ENCODE data around the gene CD99. TPM values are rescaled to one million over a fixed set of nuclear protein-coding genes. Genes with fewer than 3 reads are reported as not detected.

CD99 gene
- total RNA-seq, 2 donors from 2014 or later, result 234 to 282 TPM

DNA sequence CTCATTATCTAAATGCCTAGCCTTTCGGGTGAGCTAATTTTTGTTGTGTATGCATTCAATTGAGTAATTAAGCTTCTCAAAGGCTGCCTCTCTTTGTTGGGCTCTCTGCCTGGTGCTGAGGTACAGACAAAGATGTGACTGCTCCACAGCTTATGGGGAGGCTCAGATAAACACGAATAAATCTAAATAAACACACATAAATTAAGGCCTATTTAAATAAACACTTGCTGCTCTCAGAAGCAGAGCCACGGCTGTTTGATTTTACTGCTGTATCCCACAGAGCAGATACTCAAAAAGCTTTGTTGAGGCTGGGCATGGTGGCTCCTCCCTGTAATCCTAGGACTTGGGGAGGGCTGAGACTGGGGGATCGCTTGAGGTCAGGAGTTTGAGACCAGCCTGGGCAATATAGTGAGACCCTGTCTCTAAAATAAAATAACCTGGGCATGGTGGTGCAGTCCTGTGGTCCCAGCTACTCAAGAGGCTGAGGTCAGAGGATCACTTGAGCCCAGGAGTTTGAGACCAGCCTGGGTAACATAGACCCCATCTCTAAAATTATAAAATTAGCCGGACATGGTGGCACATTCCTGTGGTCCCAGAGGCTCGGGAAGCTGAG lies 8.4 kb upstream of the CD99 start:
- Histone ChIP-seq H3K9me3 (no peaks in the 10 kb centered on the region), H3K27ac (no peak overlapping the region), H3K4me1 (peaks cover 0 to 2% of the 10 kb centered on the region in 2 donors), H3K4me3 (no peak overlapping the region), H3K27me3 (no peaks in the 10 kb centered on the region), H3K36me3 (no peaks in the 10 kb centered on the region)
- TF ChIP-seq, protein P1, sequence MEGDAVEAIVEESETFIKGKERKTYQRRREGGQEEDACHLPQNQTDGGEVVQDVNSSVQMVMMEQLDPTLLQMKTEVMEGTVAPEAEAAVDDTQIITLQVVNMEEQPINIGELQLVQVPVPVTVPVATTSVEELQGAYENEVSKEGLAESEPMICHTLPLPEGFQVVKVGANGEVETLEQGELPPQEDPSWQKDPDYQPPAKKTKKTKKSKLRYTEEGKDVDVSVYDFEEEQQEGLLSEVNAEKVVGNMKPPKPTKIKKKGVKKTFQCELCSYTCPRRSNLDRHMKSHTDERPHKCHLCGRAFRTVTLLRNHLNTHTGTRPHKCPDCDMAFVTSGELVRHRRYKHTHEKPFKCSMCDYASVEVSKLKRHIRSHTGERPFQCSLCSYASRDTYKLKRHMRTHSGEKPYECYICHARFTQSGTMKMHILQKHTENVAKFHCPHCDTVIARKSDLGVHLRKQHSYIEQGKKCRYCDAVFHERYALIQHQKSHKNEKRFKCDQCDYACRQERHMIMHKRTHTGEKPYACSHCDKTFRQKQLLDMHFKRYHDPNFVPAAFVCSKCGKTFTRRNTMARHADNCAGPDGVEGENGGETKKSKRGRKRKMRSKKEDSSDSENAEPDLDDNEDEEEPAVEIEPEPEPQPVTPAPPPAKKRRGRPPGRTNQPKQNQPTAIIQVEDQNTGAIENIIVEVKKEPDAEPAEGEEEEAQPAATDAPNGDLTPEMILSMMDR (IDR thresholded peaks at IDR 0.05), result no peak
- DNase-seq (ENCODE audit: low spot score), result no peak

DNA sequence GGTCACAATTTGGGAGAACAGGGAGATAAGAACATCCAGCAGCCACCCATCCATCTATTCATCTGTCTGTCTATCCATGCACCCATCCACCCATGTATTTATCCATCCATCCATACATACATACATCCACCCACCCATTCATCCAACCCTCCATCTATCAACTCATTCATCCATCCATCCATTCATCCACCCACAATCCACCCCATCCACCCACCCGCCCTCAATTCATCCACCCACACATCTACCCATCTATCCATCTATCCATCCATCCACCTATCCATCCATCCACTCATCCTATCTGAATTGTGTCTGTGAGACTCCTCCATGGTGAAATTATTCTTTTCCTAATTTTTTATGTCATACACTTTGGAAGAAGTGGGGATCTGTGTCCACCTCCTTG lies 6.8 kb upstream of the CD99 start:
- Histone ChIP-seq H3K36me3 (no peaks in the 10 kb centered on the region), H3K9me3 (no peaks in the 10 kb centered on the region), H3K27ac (no peak overlapping the region), H3K4me1 (no peaks in the 10 kb centered on the region), H3K4me3 (no peak overlapping the region), H3K27me3 (no peaks in the 10 kb centered on the region)
- no peak for DNase-seq (ENCODE audit: low spot score)
- TF ChIP-seq, protein P1 (IDR thresholded peaks at IDR 0.05), result no peak

DNA sequence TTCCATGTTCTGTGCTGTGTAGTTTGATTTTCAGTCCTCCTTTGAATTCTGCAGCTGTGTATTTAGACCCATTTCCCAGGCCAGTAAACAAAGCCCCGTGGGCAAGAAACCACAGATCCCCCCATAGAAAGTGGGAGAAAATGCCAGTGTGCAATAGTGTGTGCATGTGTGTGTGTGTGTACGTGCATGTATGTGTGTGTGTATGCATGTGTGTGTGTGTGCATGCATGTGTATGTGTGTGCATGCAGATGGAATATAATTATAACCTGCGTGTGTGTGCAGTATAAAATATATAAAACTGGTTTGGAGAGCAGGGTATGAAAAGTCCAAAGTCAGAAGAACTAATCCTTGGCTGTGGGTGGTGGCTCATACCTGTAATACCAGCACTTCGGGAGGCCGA lies 5.2 kb upstream of the CD99 start:
- no peak overlapping the region for H3K4me3 ChIP-seq
- H3K36me3 ChIP-seq, result no peaks in the 10 kb centered on the region
- H3K4me1 ChIP-seq, result peaks cover 0 to 7% of the 10 kb centered on the region in 2 donors
- TF ChIP-seq, protein P1 (IDR thresholded peaks at IDR 0.05), result no peak
- no peak overlapping the region for H3K27ac ChIP-seq
- no peaks in the 10 kb centered on the region for H3K9me3 ChIP-seq
- no peaks in the 10 kb centered on the region for H3K27me3 ChIP-seq
- DNase-seq (ENCODE audit: low spot score), result no peak

DNA sequence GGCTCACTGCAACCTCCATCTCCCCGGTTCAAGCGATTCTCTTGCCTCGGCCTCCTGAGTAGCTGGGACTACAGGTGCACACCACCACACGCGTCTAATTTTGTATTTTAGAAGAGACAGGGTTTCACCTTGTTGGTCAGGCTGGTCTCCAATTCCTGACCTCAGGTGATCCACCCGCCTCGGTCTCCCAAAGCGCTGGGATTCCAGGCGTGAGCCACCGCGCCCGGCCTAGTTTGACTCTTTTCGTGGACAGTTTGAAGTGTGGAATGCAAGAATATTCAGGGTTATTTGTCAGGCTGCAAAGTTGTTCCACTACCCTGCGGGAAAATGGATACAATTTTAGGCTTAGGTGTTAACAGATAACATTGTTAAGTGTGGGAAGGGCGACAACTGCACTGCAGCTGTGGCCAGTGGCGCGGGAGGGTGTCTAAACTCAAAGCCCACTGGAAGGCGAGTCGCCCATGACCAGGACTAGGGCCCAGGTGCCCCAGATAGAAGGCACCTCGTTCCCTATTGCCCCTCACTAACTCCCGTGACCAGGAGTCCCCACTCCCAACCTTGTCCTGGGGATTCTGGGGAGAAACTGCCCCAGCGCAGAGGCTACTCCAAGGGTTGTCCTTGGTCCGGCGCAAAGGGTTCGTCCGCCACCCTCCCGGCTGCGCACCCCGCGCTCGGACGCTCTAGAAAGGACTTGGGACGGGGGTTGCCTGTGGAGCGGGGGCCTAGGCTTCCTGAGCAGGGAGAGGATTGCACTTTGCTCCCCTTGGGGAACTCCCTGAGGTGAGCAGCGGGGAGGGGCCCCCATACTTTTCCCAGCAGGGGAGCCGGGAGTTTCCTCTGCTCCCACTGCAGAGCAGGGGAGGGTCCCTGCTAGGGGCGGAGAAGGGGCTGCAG lies 1.1 kb upstream of the CD99 start:
- no peak for DNase-seq (ENCODE audit: low spot score)
- Histone ChIP-seq H3K9me3 (no peaks in the 10 kb centered on the region), H3K36me3 (no peaks in the 10 kb centered on the region), H3K4me3 (peak overlapping the region in 1 of 2 donors; percentile 85), H3K27me3 (no peaks in the 10 kb centered on the region), H3K4me1 (peaks cover 0 to 33% of the 10 kb centered on the region in 2 donors), H3K27ac (peak overlapping the region; percentile 18 to 88)
- TF ChIP-seq, protein P1 (IDR thresholded peaks at IDR 0.05), result no peak

DNA sequence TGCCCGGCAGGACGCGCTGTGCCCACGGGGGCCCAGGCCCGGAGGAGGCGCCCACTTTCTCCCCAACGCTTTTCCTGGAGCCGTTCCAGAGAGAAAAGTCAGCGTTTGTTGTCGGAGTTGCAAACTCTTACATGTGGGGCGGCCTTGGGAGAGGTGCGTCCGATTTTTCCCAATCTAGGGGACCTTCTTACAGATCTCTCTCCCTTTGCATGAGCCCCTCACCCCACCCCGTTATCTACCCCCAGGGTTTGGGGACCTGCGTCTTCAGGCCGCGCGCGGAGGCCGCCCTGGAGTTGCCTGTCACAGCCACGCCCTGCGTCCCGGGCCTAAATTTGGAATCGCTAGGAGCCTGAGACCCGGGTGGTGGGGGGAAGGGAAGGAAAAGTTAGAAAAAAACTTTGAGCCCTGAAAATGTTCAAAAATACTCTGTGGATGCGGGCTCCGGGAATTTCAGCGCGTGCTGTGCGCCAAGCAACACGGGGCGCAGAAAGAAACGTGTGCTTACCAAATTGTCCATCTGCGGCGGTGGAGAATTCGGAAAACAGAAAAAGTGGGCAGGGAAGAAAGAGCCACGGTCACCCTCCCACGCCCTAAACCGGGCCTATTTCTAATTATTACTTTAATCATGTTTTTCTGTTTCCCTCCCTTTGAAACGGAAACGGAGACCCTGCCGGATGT lies 587 bp downstream of the CD99 start:
- DNase-seq (ENCODE audit: low spot score), result no peak
- Histone ChIP-seq H3K27me3 (no peaks in the 10 kb centered on the region), H3K9me3 (no peaks in the 10 kb centered on the region), H3K4me3 (peak overlapping the region; percentile 74 to 85), H3K4me1 (peaks cover 0 to 49% of the 10 kb centered on the region in 2 donors), H3K36me3 (no peaks in the 10 kb centered on the region), H3K27ac (peak overlapping the region; percentile 88)
- TF ChIP-seq, protein P1 (IDR thresholded peaks at IDR 0.05), result no peak
